ENCODE data around the gene PNMA5. TPM values are rescaled to one million over a fixed set of nuclear protein-coding genes. Genes with fewer than 3 reads are reported as not detected.
"Not testable (repeated sequence)": the region's sequence is repeated elsewhere in the genome, so short reads cannot be mapped to it uniquely, and the experiment has no call there.

The PNMA5 gene
- under 0.01 TPM for total RNA-seq

- H3K36me3 ChIP-seq (ENCODE audit: control insufficient read depth in 3 of 3, insufficient read depth in 3 of 3, low read length in 3 of 3): no peaks in the 10 kb centered on the region
- no peak within 1 kb of the TSS for H3K4me3 ChIP-seq (ENCODE audit: low read length in 3 of 3)
- H3K4me1 ChIP-seq (ENCODE audit: control insufficient read depth in 3 of 3, insufficient read depth in 3 of 3, low read length in 3 of 3): no peaks in the 10 kb centered on the region
- peaks cover 0 to 3% (median 0%) of the 10 kb centered on the region in 3 donors for H3K27me3 ChIP-seq (ENCODE audit: control insufficient read depth in 3 of 3, insufficient read depth in 3 of 3, low read length in 3 of 3)
- no peak within 1 kb of the TSS for H3K9ac ChIP-seq (ENCODE audit: low read depth in 1 of 3, low read length in 3 of 3)
- no peaks in the 10 kb centered on the region for H3K9me3 ChIP-seq (ENCODE audit: control insufficient read depth in 3 of 3, low read length in 3 of 3)
- H3K27ac ChIP-seq (ENCODE audit: low read depth, low read length): no peak within 1 kb of the TSS
These were observed at the start of gene PNMA5 for GRCh38 chrX:152993933-152994332. Gene PNMA5 (minus strand): TSS chrX:152994116. CDS start chrX:152991598, 2,518 bp downstream.

GRCh38 chrX:153032397-153033118 lies 38.6 kb upstream of the PNMA5 start:
- H3K9ac ChIP-seq (ENCODE audit: low read depth in 1 of 3, low read length in 3 of 3): peak overlapping the region in 2 of 3 donors; percentile 6 to 60
- peak overlapping the region; percentile 38 to 56 (median 43) for H3K4me3 ChIP-seq (ENCODE audit: low read length in 3 of 3)
- no peaks in the 10 kb centered on the region for H3K9me3 ChIP-seq (ENCODE audit: control insufficient read depth in 3 of 3, low read length in 3 of 3)
- peaks cover 0 to 8% (median 0%) of the 10 kb centered on the region in 3 donors for H3K27me3 ChIP-seq (ENCODE audit: control insufficient read depth in 3 of 3, insufficient read depth in 3 of 3, low read length in 3 of 3)
- H3K36me3 ChIP-seq (ENCODE audit: control insufficient read depth in 3 of 3, insufficient read depth in 3 of 3, low read length in 3 of 3): no peaks in the 10 kb centered on the region
- peaks cover 0 to 7% (median 0%) of the 10 kb centered on the region in 3 donors for H3K4me1 ChIP-seq (ENCODE audit: control insufficient read depth in 3 of 3, insufficient read depth in 3 of 3, low read length in 3 of 3)
- H3K27ac ChIP-seq (ENCODE audit: low read depth, low read length): no peak overlapping the region

GRCh38 chrX:153030801-153031200 lies 36.9 kb upstream of the PNMA5 start:
- Histone ChIP-seq H3K36me3 (ENCODE audit: control insufficient read depth in 3 of 3, insufficient read depth in 3 of 3, low read length in 3 of 3) (no peaks in the 10 kb centered on the region), H3K9me3 (ENCODE audit: control insufficient read depth in 3 of 3, low read length in 3 of 3) (no peaks in the 10 kb centered on the region), H3K27me3 (ENCODE audit: control insufficient read depth in 3 of 3, insufficient read depth in 3 of 3, low read length in 3 of 3) (peaks cover 0 to 4% (median 0%) of the 10 kb centered on the region in 3 donors), H3K4me1 (ENCODE audit: control insufficient read depth in 3 of 3, insufficient read depth in 3 of 3, low read length in 3 of 3) (peaks cover 0 to 7% (median 0%) of the 10 kb centered on the region in 3 donors), H3K27ac (ENCODE audit: low read depth, low read length) (no peak overlapping the region), H3K4me3 (ENCODE audit: low read length in 3 of 3) (no peak overlapping the region), H3K9ac (ENCODE audit: low read depth in 1 of 3, low read length in 3 of 3) (no peak overlapping the region)

- Histone ChIP-seq H3K9me3 (ENCODE audit: control insufficient read depth in 3 of 3, low read length in 3 of 3) (no peaks in the 10 kb centered on the region), H3K9ac (ENCODE audit: low read depth in 1 of 3, low read length in 3 of 3) (no peak overlapping the region), H3K4me1 (ENCODE audit: control insufficient read depth in 3 of 3, insufficient read depth in 3 of 3, low read length in 3 of 3) (peaks cover 0 to 7% (median 0%) of the 10 kb centered on the region in 3 donors), H3K36me3 (ENCODE audit: control insufficient read depth in 3 of 3, insufficient read depth in 3 of 3, low read length in 3 of 3) (no peaks in the 10 kb centered on the region), H3K4me3 (ENCODE audit: low read length in 3 of 3) (no peak overlapping the region), H3K27me3 (ENCODE audit: control insufficient read depth in 3 of 3, insufficient read depth in 3 of 3, low read length in 3 of 3) (peaks cover 0 to 3% (median 0%) of the 10 kb centered on the region in 3 donors), H3K27ac (ENCODE audit: low read depth, low read length) (no peak overlapping the region)
These were observed 36.0 kb upstream of the PNMA5 start for GRCh38 chrX:153029875-153030274.

- Histone ChIP-seq H3K4me1 (ENCODE audit: control insufficient read depth in 3 of 3, insufficient read depth in 3 of 3, low read length in 3 of 3) (peaks cover 0 to 7% (median 0%) of the 10 kb centered on the region in 3 donors), H3K27ac (ENCODE audit: low read depth, low read length) (no peak overlapping the region), H3K9ac (ENCODE audit: low read depth in 1 of 3, low read length in 3 of 3) (no peak overlapping the region), H3K4me3 (ENCODE audit: low read length in 3 of 3) (no peak overlapping the region), H3K9me3 (ENCODE audit: control insufficient read depth in 3 of 3, low read length in 3 of 3) (no peaks in the 10 kb centered on the region), H3K36me3 (ENCODE audit: control insufficient read depth in 3 of 3, insufficient read depth in 3 of 3, low read length in 3 of 3) (no peaks in the 10 kb centered on the region), H3K27me3 (ENCODE audit: control insufficient read depth in 3 of 3, insufficient read depth in 3 of 3, low read length in 3 of 3) (peaks cover 0 to 3% (median 0%) of the 10 kb centered on the region in 3 donors)
These were observed 35.2 kb upstream of the PNMA5 start for GRCh38 chrX:153029162-153029561.

- not testable (repeated sequence) for H3K27me3 ChIP-seq (ENCODE audit: control insufficient read depth in 3 of 3, insufficient read depth in 3 of 3, low read length in 3 of 3); H3K27ac ChIP-seq (ENCODE audit: low read depth, low read length); H3K9ac ChIP-seq (ENCODE audit: low read depth in 1 of 3, low read length in 3 of 3); H3K4me3 ChIP-seq (ENCODE audit: low read length in 3 of 3); H3K4me1 ChIP-seq (ENCODE audit: control insufficient read depth in 3 of 3, insufficient read depth in 3 of 3, low read length in 3 of 3); H3K9me3 ChIP-seq (ENCODE audit: control insufficient read depth in 3 of 3, low read length in 3 of 3); H3K36me3 ChIP-seq (ENCODE audit: control insufficient read depth in 3 of 3, insufficient read depth in 3 of 3, low read length in 3 of 3)
These were observed 34.6 kb upstream of the PNMA5 start for GRCh38 chrX:153028487-153028886.

- H3K4me1 ChIP-seq (ENCODE audit: control insufficient read depth in 3 of 3, insufficient read depth in 3 of 3, low read length in 3 of 3); H3K36me3 ChIP-seq (ENCODE audit: control insufficient read depth in 3 of 3, insufficient read depth in 3 of 3, low read length in 3 of 3): not testable (repeated sequence)
These were observed 32.6 kb upstream of the PNMA5 start for GRCh38 chrX:153026501-153026900.

GRCh38 chrX:153019166-153019565 lies 25.2 kb upstream of the PNMA5 start:
- no peaks in the 10 kb centered on the region for H3K36me3 ChIP-seq (ENCODE audit: control insufficient read depth in 3 of 3, insufficient read depth in 3 of 3, low read length in 3 of 3)
- H3K9ac ChIP-seq (ENCODE audit: low read depth in 1 of 3, low read length in 3 of 3): no peak overlapping the region

More at GRCh38 chrX:153026501-153026900, 32.6 kb upstream of the PNMA5 start:
- not testable (repeated sequence) for H3K9ac ChIP-seq (ENCODE audit: low read depth in 1 of 3, low read length in 3 of 3); H3K9me3 ChIP-seq (ENCODE audit: control insufficient read depth in 3 of 3, low read length in 3 of 3); H3K27me3 ChIP-seq (ENCODE audit: control insufficient read depth in 3 of 3, insufficient read depth in 3 of 3, low read length in 3 of 3); H3K4me3 ChIP-seq (ENCODE audit: low read length in 3 of 3); H3K27ac ChIP-seq (ENCODE audit: low read depth, low read length)

GRCh38 chrX:153017174-153017573 lies 23.3 kb upstream of the PNMA5 start:
- H3K36me3 ChIP-seq (ENCODE audit: control insufficient read depth in 3 of 3, insufficient read depth in 3 of 3, low read length in 3 of 3); H3K4me3 ChIP-seq (ENCODE audit: low read length in 3 of 3); H3K4me1 ChIP-seq (ENCODE audit: control insufficient read depth in 3 of 3, insufficient read depth in 3 of 3, low read length in 3 of 3); H3K9me3 ChIP-seq (ENCODE audit: control insufficient read depth in 3 of 3, low read length in 3 of 3); H3K27me3 ChIP-seq (ENCODE audit: control insufficient read depth in 3 of 3, insufficient read depth in 3 of 3, low read length in 3 of 3); H3K9ac ChIP-seq (ENCODE audit: low read depth in 1 of 3, low read length in 3 of 3); H3K27ac ChIP-seq (ENCODE audit: low read depth, low read length): not testable (repeated sequence)

More at GRCh38 chrX:153019166-153019565, 25.2 kb upstream of the PNMA5 start:
- Histone ChIP-seq H3K9me3 (ENCODE audit: control insufficient read depth in 3 of 3, low read length in 3 of 3) (no peaks in the 10 kb centered on the region), H3K27ac (ENCODE audit: low read depth, low read length) (no peak overlapping the region), H3K4me1 (ENCODE audit: control insufficient read depth in 3 of 3, insufficient read depth in 3 of 3, low read length in 3 of 3) (no peaks in the 10 kb centered on the region), H3K4me3 (ENCODE audit: low read length in 3 of 3) (no peak overlapping the region), H3K27me3 (ENCODE audit: control insufficient read depth in 3 of 3, insufficient read depth in 3 of 3, low read length in 3 of 3) (peaks cover 0 to 2% (median 0%) of the 10 kb centered on the region in 3 donors)

- no peak overlapping the region for H3K9ac ChIP-seq (ENCODE audit: low read depth in 1 of 3, low read length in 3 of 3)
- H3K27ac ChIP-seq (ENCODE audit: low read depth, low read length): no peak overlapping the region
- H3K9me3 ChIP-seq (ENCODE audit: control insufficient read depth in 3 of 3, low read length in 3 of 3): no peaks in the 10 kb centered on the region
- H3K36me3 ChIP-seq (ENCODE audit: control insufficient read depth in 3 of 3, insufficient read depth in 3 of 3, low read length in 3 of 3): no peaks in the 10 kb centered on the region
- no peak overlapping the region for H3K4me3 ChIP-seq (ENCODE audit: low read length in 3 of 3)
- no peaks in the 10 kb centered on the region for H3K27me3 ChIP-seq (ENCODE audit: control insufficient read depth in 3 of 3, insufficient read depth in 3 of 3, low read length in 3 of 3)
- no peaks in the 10 kb centered on the region for H3K4me1 ChIP-seq (ENCODE audit: control insufficient read depth in 3 of 3, insufficient read depth in 3 of 3, low read length in 3 of 3)
These were observed 10.9 kb upstream of the PNMA5 start for GRCh38 chrX:153004780-153005179.

Data from skeletal muscle tissue (tissue), 4 donors.